GM12892 (cell line): Measurements from ENCODE around the gene MATN4.

Source experiments
- DNase-seq: peaks from one replicate; pipeline ENCODE4 v3.0.0; 2011; ENCODE audit not compliant: insufficient read length
- FAIRE-seq: peaks from 2 replicates; lab custom pipeline; 2011; peaks lifted over from hg19 to GRCh38; lab: Jason Lieb, UNC
- POLR2A ChIP-seq: IDR thresholded peaks from 2 replicates; pipeline ENCODE4 v1.6.1; 2011; ENCODE audit warnings: low read depth, low read length, control low read depth
- POLR2AphosphoS5 ChIP-seq: IDR thresholded peaks from 2 replicates; pipeline ENCODE4 v1.6.1; 2011; ENCODE audit warnings: low read depth, low read length, control low read depth
- TAF1 ChIP-seq: IDR thresholded peaks from 2 replicates; pipeline ENCODE4 v1.6.1; 2011; ENCODE audit warnings: low read depth, mild to moderate bottlenecking, control low read depth, low read length, borderline replicate concordance

Gene MATN4

GRCh38 chr20:45346851-45347250 is 38.8 kb upstream of the MATN4 start:
- TF ChIP-seq POLR2AphosphoS5 (no peak), POLR2A (no peak), TAF1 (no peak)
- no peak for DNase-seq

GRCh38 chr20:45346291-45346718 is 38.2 kb upstream of the MATN4 start:
- no peak for TF ChIP-seq TAF1
- TF ChIP-seq POLR2AphosphoS5, result no peak
- TF ChIP-seq POLR2A, result no peak
- FAIRE-seq (no peak), DNase-seq (no peak)

More at GRCh38 chr20:45346851-45347250, 38.8 kb upstream of the MATN4 start:
- no peak for FAIRE-seq

- FAIRE-seq, result no peak
- no peak for DNase-seq
- no peak for TF ChIP-seq POLR2AphosphoS5
These were observed 37.2 kb upstream of the MATN4 start for GRCh38 chr20:45345104-45345936.

- TF ChIP-seq POLR2A (no peak), TAF1 (no peak), POLR2AphosphoS5 (no peak)
- DNase-seq (no peak), FAIRE-seq (no peak)
These were observed 36.2 kb upstream of the MATN4 start for GRCh38 chr20:45344168-45344860.

GRCh38 chr20:45343532-45344167 is 35.6 kb upstream of the MATN4 start:
- TF ChIP-seq TAF1 (no peak), POLR2AphosphoS5 (no peak), POLR2A (no peak)
- DNase-seq (no peak), FAIRE-seq (no peak)

- FAIRE-seq (no peak), DNase-seq (no peak)
- TF ChIP-seq TAF1 (no peak), POLR2A (no peak), POLR2AphosphoS5 (no peak)
These were observed 34.9 kb upstream of the MATN4 start for GRCh38 chr20:45342855-45343531.

GRCh38 chr20:45341939-45342854 is 34.1 kb upstream of the MATN4 start:
- no peak for DNase-seq
- TF ChIP-seq TAF1 (no peak), POLR2AphosphoS5 (no peak), POLR2A (no peak)
- no peak for FAIRE-seq

GRCh38 chr20:45341579-45341938 is 33.5 kb upstream of the MATN4 start:
- no peak for FAIRE-seq
- no peak for TF ChIP-seq POLR2A
- no peak for TF ChIP-seq POLR2AphosphoS5
- TF ChIP-seq TAF1, result no peak
- DNase-seq, result no peak

- DNase-seq (no peak), FAIRE-seq (no peak)
- no peak for TF ChIP-seq POLR2AphosphoS5
- TF ChIP-seq TAF1, result no peak
- TF ChIP-seq POLR2A, result no peak
These were observed 32.9 kb upstream of the MATN4 start for GRCh38 chr20:45340951-45341350.

GRCh38 chr20:45340236-45340847 is 32.2 kb upstream of the MATN4 start:
- no peak for DNase-seq
- no peak for FAIRE-seq
- TF ChIP-seq TAF1 (no peak), POLR2A (no peak), POLR2AphosphoS5 (no peak)

- TF ChIP-seq POLR2AphosphoS5 (no peak), TAF1 (no peak), POLR2A (no peak)
- DNase-seq, result no peak
- FAIRE-seq, result no peak
These were observed 31.7 kb upstream of the MATN4 start for GRCh38 chr20:45339799-45340198.
